ENCODE data around the gene TUBAL3. TPM values are rescaled to one million over a fixed set of nuclear protein-coding genes. Genes with fewer than 3 reads are reported as not detected.

Gene TUBAL3
- polyA plus RNA-seq, 2 of the 4 experiments (the other 2 are of a cell fraction) = 0.34 to 1.4 TPM

GRCh38 chr10:5395168-5395567, 9.5 kb downstream of the TUBAL3 start:
- DNase-seq (ENCODE audit: low read depth in 1 of 2, low spot score in 1 of 2) (no peak), ATAC-seq (no peak), FAIRE-seq (no peak)
- CTCF ChIA-PET = interaction anchor here (1.1 to 1.5 kb wide), 3 partner anchors 12 to 580 kb away, joined by 3 to 5 read pairs (median 4); partner anchors contain the start of gene AKR1C3
- POLR2A ChIA-PET = no interaction called here
- H3K27ac ChIP-seq = no peak overlapping the region
- no peak overlapping the region for H3K4me3 ChIP-seq
- WGBS (ENCODE audit: missing lambda C conversion rate) = 81% methylated on average over 18 of the region's 18 CpGs
- no peak overlapping the region for H3K4me2 ChIP-seq
- H3K9me3 ChIP-seq = peaks cover 36% of the 10 kb centered on the region
- no peaks in the 10 kb centered on the region for H3K4me1 ChIP-seq
- no peak for TF ChIP-seq JUNB (IDR thresholded peaks at IDR 0.05)

- CTCF ChIA-PET = interaction anchor here (1.5 to 1.6 kb wide), 2 partner anchors 10 to 578 kb away, joined by 4 to 7 read pairs; no protein-coding TSS in a partner anchor
- Histone ChIP-seq H3K4me3 (no peak overlapping the region), H3K4me1 (no peaks in the 10 kb centered on the region), H3K27ac (no peak overlapping the region), H3K4me2 (no peak overlapping the region), H3K9me3 (peaks cover 49% of the 10 kb centered on the region)
- DNase-seq (ENCODE audit: low read depth in 1 of 2, low spot score in 1 of 2) = no peak
- POLR2A ChIA-PET = no interaction called here
- TF ChIP-seq PBX3 (IDR thresholded peaks at IDR 0.05) (no peak), ZC3H11A (IDR thresholded peaks at IDR 0.05) (no peak)
- FAIRE-seq = no peak
- WGBS (ENCODE audit: missing lambda C conversion rate) = 78% methylated on average over 12 of the region's 14 CpGs
- no peak for ATAC-seq
Observed at GRCh38 chr10:5393529-5393928, 11.1 kb downstream of the TUBAL3 start.

GRCh38 chr10:5391790-5392189, 12.8 kb downstream of the TUBAL3 start:
- POLR2A ChIA-PET = no interaction called here
- DNase-seq (ENCODE audit: low read depth in 1 of 2, low spot score in 1 of 2) (no peak), FAIRE-seq (no peak), ATAC-seq (no peak)
- WGBS (ENCODE audit: missing lambda C conversion rate) = 89% methylated on average over 3 of the region's 3 CpGs
- Histone ChIP-seq H3K4me1 (no peaks in the 10 kb centered on the region), H3K4me2 (no peak overlapping the region), H3K27ac (no peak overlapping the region), H3K9me3 (peaks cover 49% of the 10 kb centered on the region), H3K4me3 (no peak overlapping the region)
- CTCF ChIA-PET = interaction anchor here (0.7 to 1.4 kb wide), 2 partner anchors 29 to 238 kb away, joined by 3 read pairs; no protein-coding TSS in a partner anchor
- TF ChIP-seq CTCF (IDR thresholded peaks at IDR 0.05) (no peak), CHD2 (IDR thresholded peaks at IDR 0.05; ENCODE audit: low read length, partially characterized antibody) (no peak), GATA3 (IDR thresholded peaks at IDR 0.05; ENCODE audit: borderline replicate concordance) (no peak), FOSL2 (IDR thresholded peaks at IDR 0.05) (no peak), FOSL2 (CRISPR knock-in tag; IDR thresholded peaks at IDR 0.05) (no peak), POLR2A (IDR thresholded peaks at IDR 0.05; ENCODE audit: low read length) (no peak), HDAC2 (IDR thresholded peaks at IDR 0.05) (no peak), JUNB (IDR thresholded peaks at IDR 0.05) (no peak), E2F6 (IDR thresholded peaks at IDR 0.05; ENCODE audit: borderline replicate concordance, low read depth) (no peak), ZNF302 (CRISPR knock-in tag; IDR thresholded peaks at IDR 0.05) (no peak), ZFP36 (IDR thresholded peaks at IDR 0.05; ENCODE audit: borderline replicate concordance, partially characterized antibody) (no peak), TP53 (CRISPR knock-in tag; IDR thresholded peaks at IDR 0.05) (no peak), PHF8 (IDR thresholded peaks at IDR 0.05; ENCODE audit: borderline replicate concordance, low read depth) (no peak), RAD21 (conservative IDR thresholded peaks at IDR 0.05 in 1 of 2, IDR thresholded peaks at IDR 0.05 in 1 of 2) (no peak), KDM5A (IDR thresholded peaks at IDR 0.05) (no peak), FOXS1 (CRISPR knock-in tag; IDR thresholded peaks at IDR 0.05) (no peak), ZC3H11A (IDR thresholded peaks at IDR 0.05) (no peak), ATOH8 (CRISPR knock-in tag; IDR thresholded peaks at IDR 0.05; ENCODE audit: low read depth) (no peak), BCL3 (IDR thresholded peaks at IDR 0.05) (no peak), KDM1A (IDR thresholded peaks at IDR 0.05; ENCODE audit: low read depth) (no peak), CEBPB (IDR thresholded peaks at IDR 0.05) (no peak)
